ENCODE results near the gene KRT25. TPM values are rescaled to one million over a fixed set of nuclear protein-coding genes. Genes with fewer than 3 reads are reported as not detected.

Gene KRT25
- total RNA-seq, 1 experiment from 2014 or later, result 0.28 TPM

DNA sequence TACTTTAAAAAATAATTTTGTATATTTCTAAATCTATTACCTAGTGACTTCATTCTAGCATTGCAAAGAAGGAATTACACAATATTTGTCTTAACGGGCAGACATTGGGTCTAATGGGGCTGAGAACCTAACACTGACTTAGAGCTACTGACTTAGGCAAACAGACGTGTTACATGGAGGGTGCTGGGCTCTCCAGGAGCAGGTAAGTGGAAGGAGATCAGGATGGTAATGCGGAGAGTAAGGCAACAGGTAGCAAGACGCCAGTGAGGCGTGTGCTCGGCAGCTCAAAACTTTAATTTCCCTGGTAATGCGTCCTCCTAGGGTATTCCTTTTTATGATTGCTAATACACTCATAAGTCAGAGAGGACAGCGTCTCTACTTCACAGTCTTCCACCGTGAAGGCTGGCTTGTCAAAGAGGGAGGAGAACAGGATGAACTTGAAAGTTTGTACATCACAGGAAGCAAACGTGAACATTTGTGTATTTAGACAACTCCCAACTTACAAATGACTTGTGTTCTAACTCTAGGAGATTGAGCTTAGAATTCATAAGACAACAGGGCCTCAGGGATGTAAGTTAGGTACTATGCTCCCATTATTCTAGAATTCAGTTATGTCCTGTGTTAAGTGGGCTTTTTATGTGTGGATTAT is 40.0 kb upstream of the KRT25 start:
- POLR2A ChIA-PET (ENCODE audit: low non-redundant PET), result no interaction called here
- CTCF ChIA-PET, result no interaction called here
- Histone ChIP-seq H3K27ac (ENCODE audit: low read depth, low read length, poor library complexity, severe bottlenecking) (no peak overlapping the region), H3K9me3 (ENCODE audit: low read depth, low read length, poor library complexity, severe bottlenecking) (no peaks in the 10 kb centered on the region), H3K4me1 (ENCODE audit: insufficient read depth, low read length, poor library complexity, severe bottlenecking) (no peaks in the 10 kb centered on the region), H3K36me3 (ENCODE audit: insufficient read depth, low read length, poor library complexity, severe bottlenecking) (no peaks in the 10 kb centered on the region), H3K27me3 (replicated peaks; ENCODE audit: insufficient read depth, low read depth, low read length, poor library complexity) (no peaks in the 10 kb centered on the region), H3K4me3 (ENCODE audit: low read depth, low read length, poor library complexity, severe bottlenecking) (no peak overlapping the region)
- intact Hi-C loops (cut with micrococcal nuclease; ENCODE audit: unreplicated experiment), result no loop called here
- TF ChIP-seq EZH2 (IDR thresholded peaks at IDR 0.05; ENCODE audit: borderline replicate concordance, low read depth, low read length, poor library complexity, severe bottlenecking), result no peak
- TF ChIP-seq, protein P1, sequence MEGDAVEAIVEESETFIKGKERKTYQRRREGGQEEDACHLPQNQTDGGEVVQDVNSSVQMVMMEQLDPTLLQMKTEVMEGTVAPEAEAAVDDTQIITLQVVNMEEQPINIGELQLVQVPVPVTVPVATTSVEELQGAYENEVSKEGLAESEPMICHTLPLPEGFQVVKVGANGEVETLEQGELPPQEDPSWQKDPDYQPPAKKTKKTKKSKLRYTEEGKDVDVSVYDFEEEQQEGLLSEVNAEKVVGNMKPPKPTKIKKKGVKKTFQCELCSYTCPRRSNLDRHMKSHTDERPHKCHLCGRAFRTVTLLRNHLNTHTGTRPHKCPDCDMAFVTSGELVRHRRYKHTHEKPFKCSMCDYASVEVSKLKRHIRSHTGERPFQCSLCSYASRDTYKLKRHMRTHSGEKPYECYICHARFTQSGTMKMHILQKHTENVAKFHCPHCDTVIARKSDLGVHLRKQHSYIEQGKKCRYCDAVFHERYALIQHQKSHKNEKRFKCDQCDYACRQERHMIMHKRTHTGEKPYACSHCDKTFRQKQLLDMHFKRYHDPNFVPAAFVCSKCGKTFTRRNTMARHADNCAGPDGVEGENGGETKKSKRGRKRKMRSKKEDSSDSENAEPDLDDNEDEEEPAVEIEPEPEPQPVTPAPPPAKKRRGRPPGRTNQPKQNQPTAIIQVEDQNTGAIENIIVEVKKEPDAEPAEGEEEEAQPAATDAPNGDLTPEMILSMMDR (conservative IDR thresholded peaks at IDR 0.05; ENCODE audit: low read depth, low read length), result no peak
- BruUV-seq (replicated peaks), result no TSS peak
- DNase-seq (ENCODE audit: low spot score), result no peak

DNA sequence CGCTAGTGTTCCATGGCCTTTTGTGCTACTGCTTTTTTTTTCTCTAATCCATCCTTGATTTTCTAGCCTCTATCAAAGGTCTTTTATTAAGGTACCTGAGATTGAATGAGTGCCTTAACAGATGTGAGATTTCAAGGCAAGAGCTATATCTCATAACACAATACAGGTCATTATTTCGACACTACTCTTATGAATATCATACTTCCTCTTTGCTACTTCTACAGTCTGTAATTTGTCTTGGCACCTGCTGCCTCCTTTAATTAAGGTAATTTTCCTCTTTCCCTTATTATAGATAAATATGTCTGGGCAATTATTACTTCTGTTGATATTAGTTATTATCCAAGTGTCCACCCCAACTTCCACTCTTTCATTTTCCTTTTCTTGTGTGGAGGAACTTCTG is 39.3 kb upstream of the KRT25 start:
- no peaks in the 10 kb centered on the region for H3K4me1 ChIP-seq (ENCODE audit: insufficient read depth, low read length, poor library complexity, severe bottlenecking)
- ChIA-PET CTCF (no interaction called here), POLR2A (ENCODE audit: low non-redundant PET) (no interaction called here)
- BruUV-seq (replicated peaks), result no TSS peak
- H3K36me3 ChIP-seq (ENCODE audit: insufficient read depth, low read length, poor library complexity, severe bottlenecking), result no peaks in the 10 kb centered on the region
- no peak for DNase-seq (ENCODE audit: low spot score)
- H3K27me3 ChIP-seq (replicated peaks; ENCODE audit: insufficient read depth, low read depth, low read length, poor library complexity), result no peaks in the 10 kb centered on the region
- H3K4me3 ChIP-seq (ENCODE audit: low read depth, low read length, poor library complexity, severe bottlenecking), result no peak overlapping the region
- no peak overlapping the region for H3K27ac ChIP-seq (ENCODE audit: low read depth, low read length, poor library complexity, severe bottlenecking)
- intact Hi-C loops (cut with micrococcal nuclease; ENCODE audit: unreplicated experiment), result no loop called here
- no peak for TF ChIP-seq EZH2 (IDR thresholded peaks at IDR 0.05; ENCODE audit: borderline replicate concordance, low read depth, low read length, poor library complexity, severe bottlenecking)
- TF ChIP-seq, protein P1 (conservative IDR thresholded peaks at IDR 0.05; ENCODE audit: low read depth, low read length), result no peak
- no peaks in the 10 kb centered on the region for H3K9me3 ChIP-seq (ENCODE audit: low read depth, low read length, poor library complexity, severe bottlenecking)

DNA sequence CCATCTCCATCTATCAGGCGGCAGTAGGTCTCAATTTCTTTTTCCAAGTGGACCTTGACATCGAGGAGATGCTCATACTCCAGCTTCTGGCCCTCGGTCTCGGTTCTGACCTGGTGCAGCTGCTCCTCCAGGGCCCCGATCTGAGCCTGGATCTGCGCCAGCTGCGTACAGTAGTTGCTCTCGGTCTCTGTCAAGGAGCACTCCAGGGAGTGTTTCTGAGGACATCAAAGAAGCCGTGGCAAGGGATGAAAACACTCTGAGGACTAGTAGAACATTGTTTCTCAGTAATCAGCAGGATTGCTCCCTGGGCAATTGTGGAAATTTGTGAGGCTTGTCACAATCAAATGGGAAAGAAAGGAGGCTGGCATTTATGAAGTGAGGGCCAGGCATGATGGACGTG is 38.7 kb upstream of the KRT25 start:
- Histone ChIP-seq H3K27ac (ENCODE audit: low read depth, low read length, poor library complexity, severe bottlenecking) (no peak overlapping the region), H3K4me3 (ENCODE audit: low read depth, low read length, poor library complexity, severe bottlenecking) (no peak overlapping the region), H3K36me3 (ENCODE audit: insufficient read depth, low read length, poor library complexity, severe bottlenecking) (no peaks in the 10 kb centered on the region), H3K9me3 (ENCODE audit: low read depth, low read length, poor library complexity, severe bottlenecking) (no peaks in the 10 kb centered on the region), H3K4me1 (ENCODE audit: insufficient read depth, low read length, poor library complexity, severe bottlenecking) (no peaks in the 10 kb centered on the region), H3K27me3 (replicated peaks; ENCODE audit: insufficient read depth, low read depth, low read length, poor library complexity) (no peaks in the 10 kb centered on the region)
- no peak for TF ChIP-seq EZH2 (IDR thresholded peaks at IDR 0.05; ENCODE audit: borderline replicate concordance, low read depth, low read length, poor library complexity, severe bottlenecking)
- TF ChIP-seq, protein P1 (conservative IDR thresholded peaks at IDR 0.05; ENCODE audit: low read depth, low read length), result no peak
- no TSS peak for BruUV-seq (replicated peaks)
- POLR2A ChIA-PET (ENCODE audit: low non-redundant PET), result no interaction called here
- CTCF ChIA-PET, result no interaction called here
- intact Hi-C loops (cut with micrococcal nuclease; ENCODE audit: unreplicated experiment), result no loop called here
- DNase-seq (ENCODE audit: low spot score), result no peak
